ENCODE results near the gene ELN. TPM values are rescaled to one million over a fixed set of nuclear protein-coding genes. Genes with fewer than 3 reads are reported as not detected.
"Not testable (repeated sequence)": the region's sequence is repeated elsewhere in the genome, so short reads cannot be mapped to it uniquely, and the experiment has no call there.

The ELN gene
- total RNA-seq, 2 experiments from 2014 or later: not detected

- no peak overlapping the region for H3K27ac Mint-ChIP-seq
- Histone ChIP-seq H3K27me3 (ENCODE audit: control insufficient read depth in 1 of 2, insufficient read depth in 2 of 2, low read length in 2 of 2) (peaks cover 0 to 2% of the 10 kb centered on the region in 2 experiments), H3K4me3 (ENCODE audit: low read length) (no peak overlapping the region), H3K27ac (ENCODE audit: low read depth in 1 of 2, low read length in 2 of 2) (no peak overlapping the region), H3K36me3 (ENCODE audit: insufficient read depth, low read length) (no peaks in the 10 kb centered on the region), H3K4me1 (ENCODE audit: insufficient read depth, low read length) (no peaks in the 10 kb centered on the region), H3K9me3 (ENCODE audit: control insufficient read depth in 1 of 2, insufficient read depth in 1 of 2, low read length in 2 of 2) (no peaks in the 10 kb centered on the region)
- H3K4me1 Mint-ChIP-seq (ENCODE audit: low read depth): no peaks in the 10 kb centered on the region
- DNase-seq (no peak), ATAC-seq (ENCODE audit: poor library complexity) (no peak)
- H3K9me3 Mint-ChIP-seq: no peaks in the 10 kb centered on the region
- no peaks in the 10 kb centered on the region for H3K36me3 Mint-ChIP-seq (ENCODE audit: low read depth)
- ChIA-PET POLR2A (no interaction called here), CTCF (no interaction called here)
- peaks cover 5% of the 10 kb centered on the region for H3K27me3 Mint-ChIP-seq
- no peak overlapping the region for H3K4me3 Mint-ChIP-seq
- intact Hi-C loops (cut with DNase I, micrococcal nuclease): no loop called here
- no peak for TF ChIP-seq CTCF (IDR thresholded peaks at IDR 0.05)
Measured at GRCh38 chr7:74044366-74045350, 16.7 kb downstream of the ELN start.

- H3K27me3 ChIP-seq (ENCODE audit: control insufficient read depth in 1 of 2, insufficient read depth in 2 of 2, low read length in 2 of 2); H3K9me3 ChIP-seq (ENCODE audit: control insufficient read depth in 1 of 2, insufficient read depth in 1 of 2, low read length in 2 of 2); H3K4me3 Mint-ChIP-seq; H3K4me1 Mint-ChIP-seq (ENCODE audit: low read depth); H3K27me3 Mint-ChIP-seq; intact Hi-C loops (cut with DNase I, micrococcal nuclease); ATAC-seq (ENCODE audit: poor library complexity); H3K9me3 Mint-ChIP-seq; H3K36me3 Mint-ChIP-seq (ENCODE audit: low read depth); H3K27ac ChIP-seq (ENCODE audit: low read depth in 1 of 2, low read length in 2 of 2); DNase-seq; POLR2A ChIA-PET; CTCF ChIA-PET; H3K4me1 ChIP-seq (ENCODE audit: insufficient read depth, low read length); H3K27ac Mint-ChIP-seq; H3K4me3 ChIP-seq (ENCODE audit: low read length); H3K36me3 ChIP-seq (ENCODE audit: insufficient read depth, low read length): not testable (repeated sequence)
Measured at GRCh38 chr7:74046581-74046980, 18.6 kb downstream of the ELN start.

- ChIA-PET CTCF (interaction anchor here (1.0 kb wide), 1 partner anchor 21 kb away, joined by 3 read pairs; no protein-coding TSS in a partner anchor), POLR2A (no interaction called here)
- no peak for TF ChIP-seq CTCF (IDR thresholded peaks at IDR 0.05)
- H3K36me3 Mint-ChIP-seq (ENCODE audit: low read depth): no peaks in the 10 kb centered on the region
- no peak for DNase-seq
- Histone ChIP-seq H3K27ac (ENCODE audit: low read depth in 1 of 2, low read length in 2 of 2) (no peak overlapping the region), H3K9me3 (ENCODE audit: control insufficient read depth in 1 of 2, insufficient read depth in 1 of 2, low read length in 2 of 2) (no peaks in the 10 kb centered on the region), H3K4me1 (ENCODE audit: insufficient read depth, low read length) (no peaks in the 10 kb centered on the region), H3K36me3 (ENCODE audit: insufficient read depth, low read length) (no peaks in the 10 kb centered on the region), H3K4me3 (ENCODE audit: low read length) (no peak overlapping the region), H3K27me3 (ENCODE audit: control insufficient read depth in 1 of 2, insufficient read depth in 2 of 2, low read length in 2 of 2) (peaks cover 0 to 2% of the 10 kb centered on the region in 2 experiments)
- H3K27me3 Mint-ChIP-seq: no peaks in the 10 kb centered on the region
- H3K27ac Mint-ChIP-seq: no peak overlapping the region
- no peak for ATAC-seq (ENCODE audit: poor library complexity)
- intact Hi-C loops (cut with DNase I, micrococcal nuclease): no loop called here
- no peaks in the 10 kb centered on the region for H3K4me1 Mint-ChIP-seq (ENCODE audit: low read depth)
- no peak overlapping the region for H3K4me3 Mint-ChIP-seq
- no peaks in the 10 kb centered on the region for H3K9me3 Mint-ChIP-seq
Measured at GRCh38 chr7:74047804-74048380, 19.9 kb downstream of the ELN start.

All from CD4-positive, alpha-beta T cell (primary cell).